ENCODE results near the gene GUCY1A1. TPM values are rescaled to one million over a fixed set of nuclear protein-coding genes. Genes with fewer than 3 reads are reported as not detected.

GUCY1A1 gene
- total RNA-seq, 1 donor from 2014 or later, result 1.0 TPM

DNA sequence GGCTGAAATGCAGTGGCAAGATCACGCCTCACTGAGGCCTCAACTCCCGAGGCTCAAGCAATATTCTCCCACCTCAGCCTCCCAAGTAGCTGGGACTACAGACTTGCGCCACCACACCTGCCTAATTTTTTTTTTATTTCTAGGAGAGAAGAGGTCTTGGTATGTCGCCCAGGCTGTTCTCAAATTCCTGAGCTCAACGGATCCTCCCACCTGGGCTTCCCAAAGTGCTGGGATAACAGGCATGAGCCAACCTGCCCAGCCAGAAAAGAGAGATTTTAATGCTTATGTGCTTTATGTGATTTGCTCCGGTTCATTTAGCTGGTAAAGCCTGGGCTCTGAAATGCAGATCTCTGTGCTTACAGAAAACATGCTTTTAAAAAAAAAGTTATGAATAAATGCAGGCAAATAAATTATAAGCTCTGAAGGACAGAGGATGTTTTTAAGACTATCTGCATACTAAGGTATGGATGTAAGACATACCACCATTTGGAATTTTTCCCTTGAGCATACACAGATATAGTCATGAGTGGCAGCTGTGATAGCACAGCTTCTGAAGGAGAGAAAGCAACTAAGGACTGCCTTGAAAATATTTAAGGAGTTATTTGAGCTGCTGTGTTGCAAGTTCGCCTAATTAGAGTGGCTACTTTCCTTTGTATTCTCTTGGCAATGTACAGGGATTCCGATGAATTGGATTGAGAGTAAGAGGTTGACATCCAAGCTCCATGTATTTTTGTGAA lies 106.0 kb downstream of the GUCY1A1 start:
- H3K27me3 ChIP-seq (ENCODE audit: insufficient read depth, low read length), result no peaks in the 10 kb centered on the region
- H2AFZ ChIP-seq (ENCODE audit: low read depth, low read length), result no peak overlapping the region
- Mint-ChIP-seq H3K4me3 (ENCODE audit: unreplicated experiment) (no peak overlapping the region), H3K27me3 (ENCODE audit: low read depth, unreplicated experiment) (no peaks in the 10 kb centered on the region), H3K9me3 (ENCODE audit: unreplicated experiment) (no peaks in the 10 kb centered on the region), H3K4me1 (ENCODE audit: low read depth, unreplicated experiment) (no peaks in the 10 kb centered on the region), H3K27ac (ENCODE audit: unreplicated experiment) (no peak overlapping the region), H3K36me3 (ENCODE audit: low read depth, unreplicated experiment) (no peaks in the 10 kb centered on the region)
- H3K4me2 ChIP-seq (ENCODE audit: low read length), result no peak overlapping the region
- no peak overlapping the region for H3K27ac ChIP-seq (ENCODE audit: low read depth, low read length)
- no peaks in the 10 kb centered on the region for H3K36me3 ChIP-seq (ENCODE audit: insufficient read depth, low read length)
- no peaks in the 10 kb centered on the region for H3K4me1 ChIP-seq (ENCODE audit: insufficient read depth, low read length)
- H3K79me2 ChIP-seq (ENCODE audit: insufficient read depth, low read length), result no peaks in the 10 kb centered on the region
- FAIRE-seq (no peak), DNase-seq (ENCODE audit: low read depth) (no peak)
- no peaks in the 10 kb centered on the region for H3K9me3 ChIP-seq (ENCODE audit: insufficient read depth, low read depth, low read length)
- no peak overlapping the region for H3K9ac ChIP-seq (ENCODE audit: low read length)
- TF ChIP-seq, protein P1, sequence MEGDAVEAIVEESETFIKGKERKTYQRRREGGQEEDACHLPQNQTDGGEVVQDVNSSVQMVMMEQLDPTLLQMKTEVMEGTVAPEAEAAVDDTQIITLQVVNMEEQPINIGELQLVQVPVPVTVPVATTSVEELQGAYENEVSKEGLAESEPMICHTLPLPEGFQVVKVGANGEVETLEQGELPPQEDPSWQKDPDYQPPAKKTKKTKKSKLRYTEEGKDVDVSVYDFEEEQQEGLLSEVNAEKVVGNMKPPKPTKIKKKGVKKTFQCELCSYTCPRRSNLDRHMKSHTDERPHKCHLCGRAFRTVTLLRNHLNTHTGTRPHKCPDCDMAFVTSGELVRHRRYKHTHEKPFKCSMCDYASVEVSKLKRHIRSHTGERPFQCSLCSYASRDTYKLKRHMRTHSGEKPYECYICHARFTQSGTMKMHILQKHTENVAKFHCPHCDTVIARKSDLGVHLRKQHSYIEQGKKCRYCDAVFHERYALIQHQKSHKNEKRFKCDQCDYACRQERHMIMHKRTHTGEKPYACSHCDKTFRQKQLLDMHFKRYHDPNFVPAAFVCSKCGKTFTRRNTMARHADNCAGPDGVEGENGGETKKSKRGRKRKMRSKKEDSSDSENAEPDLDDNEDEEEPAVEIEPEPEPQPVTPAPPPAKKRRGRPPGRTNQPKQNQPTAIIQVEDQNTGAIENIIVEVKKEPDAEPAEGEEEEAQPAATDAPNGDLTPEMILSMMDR (IDR thresholded peaks at IDR 0.05; ENCODE audit: insufficient read depth, low read depth, low read length), result no peak
- TF ChIP-seq EZH2 (IDR thresholded peaks at IDR 0.05; ENCODE audit: insufficient read depth, low read length), result no peak
- no peak overlapping the region for H3K4me3 ChIP-seq (ENCODE audit: insufficient read depth, low read depth, low read length)
- H4K20me1 ChIP-seq (ENCODE audit: insufficient read depth, low read length), result no peaks in the 10 kb centered on the region

DNA sequence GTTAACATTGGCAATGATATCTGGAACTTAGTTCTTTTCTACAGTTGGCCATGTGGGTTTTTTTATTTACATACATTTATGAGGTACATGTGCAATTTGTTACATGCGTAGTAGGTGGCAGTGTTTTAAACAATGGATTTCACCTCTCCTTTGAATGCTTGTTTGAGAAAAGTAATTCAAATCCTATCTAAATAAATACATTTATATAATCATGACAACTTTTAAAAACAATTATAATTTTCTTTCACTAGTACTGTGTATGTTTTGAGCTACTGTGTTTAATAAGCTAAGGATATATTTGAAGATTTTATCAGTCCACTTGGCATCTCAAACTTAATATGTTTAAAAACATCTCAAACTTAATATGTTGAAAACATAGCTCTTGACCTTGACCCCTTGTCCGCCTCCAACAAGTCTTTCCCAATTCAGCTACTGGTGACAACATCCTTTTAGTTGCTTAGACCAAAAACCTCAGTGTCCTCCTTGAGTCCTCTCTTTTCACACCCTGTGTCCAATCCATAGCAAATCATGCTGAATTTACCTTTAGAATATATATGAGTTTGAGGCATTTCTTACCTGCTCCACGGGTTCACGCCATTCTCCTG lies 106.7 kb downstream of the GUCY1A1 start:
- no peaks in the 10 kb centered on the region for H3K27me3 Mint-ChIP-seq (ENCODE audit: low read depth, unreplicated experiment)

More for the DNA sequence above, 106.7 kb downstream of the GUCY1A1 start:
- H3K79me2 ChIP-seq (ENCODE audit: insufficient read depth, low read length), result no peaks in the 10 kb centered on the region
- Mint-ChIP-seq H3K4me1 (ENCODE audit: low read depth, unreplicated experiment) (no peaks in the 10 kb centered on the region), H3K9me3 (ENCODE audit: unreplicated experiment) (no peaks in the 10 kb centered on the region), H3K36me3 (ENCODE audit: low read depth, unreplicated experiment) (no peaks in the 10 kb centered on the region), H3K27ac (ENCODE audit: unreplicated experiment) (no peak overlapping the region), H3K4me3 (ENCODE audit: unreplicated experiment) (no peak overlapping the region)
- H3K4me1 ChIP-seq (ENCODE audit: insufficient read depth, low read length), result no peaks in the 10 kb centered on the region
- no peak overlapping the region for H3K4me3 ChIP-seq (ENCODE audit: insufficient read depth, low read depth, low read length)
- no peak overlapping the region for H3K9ac ChIP-seq (ENCODE audit: low read length)
- no peak for TF ChIP-seq EZH2 (IDR thresholded peaks at IDR 0.05; ENCODE audit: insufficient read depth, low read length)
- TF ChIP-seq, protein P1 (IDR thresholded peaks at IDR 0.05; ENCODE audit: insufficient read depth, low read depth, low read length), result no peak
- FAIRE-seq (no peak), DNase-seq (ENCODE audit: low read depth) (no peak)
- no peaks in the 10 kb centered on the region for H3K36me3 ChIP-seq (ENCODE audit: insufficient read depth, low read length)
- H3K4me2 ChIP-seq (ENCODE audit: low read length), result no peak overlapping the region
- no peak overlapping the region for H3K27ac ChIP-seq (ENCODE audit: low read depth, low read length)
- no peaks in the 10 kb centered on the region for H3K27me3 ChIP-seq (ENCODE audit: insufficient read depth, low read length)
- no peak overlapping the region for H2AFZ ChIP-seq (ENCODE audit: low read depth, low read length)
- no peaks in the 10 kb centered on the region for H3K9me3 ChIP-seq (ENCODE audit: insufficient read depth, low read depth, low read length)
- H4K20me1 ChIP-seq (ENCODE audit: insufficient read depth, low read length), result no peaks in the 10 kb centered on the region
